ENCODE results near the gene FCER2.

GRCh38 chr19:7652061-7652641, 49.8 kb downstream of the FCER2 start:
- TF ChIP-seq CTCF (conservative IDR thresholded peaks at IDR 0.05; ENCODE audit: low read depth, low read length) (peak; percentile 97), RCOR1 (IDR thresholded peaks at IDR 0.05; ENCODE audit: insufficient replicate concordance, low read length) (no peak)
